Stimulated activated CD8-positive, alpha-beta memory T cell treated with anti-CD3 and anti-CD28 coated beads, Interleukin-12 subunit alpha, Interleukin-12 subunit beta, amount 100 ng/mL, for 4 hours (primary cell): ENCODE results near the gene KAT5.
"Not testable (repeated sequence)": the region's sequence is repeated elsewhere in the genome, so short reads cannot be mapped to it uniquely, and the experiment has no call there.

Experiments
- DNase-seq: peaks from one replicate; pipeline ENCODE4 v3.0.0-alpha.2; 2020; ENCODE audit warnings: low read depth

KAT5 gene

DNA sequence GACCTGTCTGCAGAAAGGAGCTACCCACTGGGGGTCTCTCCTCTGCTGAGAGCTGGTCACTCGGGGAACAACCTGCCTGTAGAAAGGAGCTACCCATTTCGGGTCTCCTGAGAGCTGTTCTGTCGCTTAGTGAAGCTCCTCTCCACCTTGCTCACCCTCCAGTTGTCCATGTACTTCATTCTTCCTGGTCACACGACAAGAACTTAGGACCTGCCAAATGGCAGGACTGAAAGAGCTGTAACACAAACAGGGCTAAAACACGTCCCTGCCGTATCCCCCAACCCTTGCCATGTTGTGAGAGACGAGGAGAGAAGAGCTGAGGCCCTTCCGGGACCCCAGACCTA is 32.6 kb downstream of the KAT5 start:
- DNase-seq = no peak

DNA sequence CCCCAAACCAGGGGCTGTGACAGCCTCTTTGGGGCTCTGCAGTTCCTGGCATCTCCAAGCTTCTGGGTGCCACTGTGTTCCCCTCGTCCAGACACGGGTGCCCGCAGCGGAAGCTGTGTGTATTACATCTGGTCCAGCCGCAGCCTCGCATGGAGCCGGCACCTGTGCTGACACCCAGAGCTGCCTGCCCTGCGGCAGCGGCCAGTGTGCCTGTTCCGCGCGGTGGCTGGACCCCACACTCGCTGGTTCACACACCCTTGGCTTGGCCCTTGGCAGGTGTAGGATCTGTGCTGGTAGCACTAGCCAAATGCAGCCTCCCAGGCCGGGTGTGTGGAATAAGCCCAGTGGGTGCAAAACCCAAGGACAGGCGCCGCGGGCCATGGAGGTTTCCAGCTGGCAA is 33.0 kb downstream of the KAT5 start:
- DNase-seq = no peak

DNA sequence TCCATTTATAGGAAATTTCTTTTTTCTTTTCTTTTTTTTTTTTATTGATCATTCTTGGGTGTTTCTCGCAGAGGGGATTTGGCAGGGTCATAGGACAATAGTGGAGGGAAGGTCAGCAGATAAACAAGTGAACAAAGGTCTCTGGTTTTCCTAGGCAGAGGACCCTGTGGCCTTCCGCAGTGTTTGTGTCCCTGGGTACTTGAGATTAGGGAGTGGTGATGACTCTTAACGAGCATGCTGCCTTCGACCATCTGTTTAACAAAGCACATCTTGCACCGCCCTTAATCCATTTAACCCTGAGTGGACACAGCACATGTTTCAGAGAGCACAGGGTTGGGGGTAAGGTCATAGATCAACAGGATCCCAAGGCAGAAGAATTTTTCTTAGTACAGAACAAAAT is 50.1 kb downstream of the KAT5 start:
- not testable (repeated sequence) for DNase-seq

DNA sequence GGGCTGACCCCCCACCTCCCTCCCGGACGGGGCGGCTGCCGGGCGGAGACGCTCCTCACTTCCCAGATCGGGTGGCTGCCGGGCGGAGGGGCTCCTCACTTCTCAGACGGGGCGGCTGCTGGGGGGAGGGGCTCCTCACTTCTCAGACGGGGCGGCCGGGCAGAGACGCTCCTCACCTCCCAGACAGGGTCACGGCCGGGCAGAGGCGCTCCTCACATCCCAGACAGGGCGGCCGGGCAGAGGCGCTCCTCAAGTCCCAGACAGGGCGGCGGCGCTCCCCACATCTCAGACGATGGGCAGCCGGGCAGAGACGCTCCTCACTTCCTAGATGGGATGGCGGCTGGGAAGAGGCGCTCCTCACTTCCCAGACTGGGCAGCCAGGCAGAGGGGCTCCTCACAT is 50.8 kb downstream of the KAT5 start:
- DNase-seq = not testable (repeated sequence)

DNA sequence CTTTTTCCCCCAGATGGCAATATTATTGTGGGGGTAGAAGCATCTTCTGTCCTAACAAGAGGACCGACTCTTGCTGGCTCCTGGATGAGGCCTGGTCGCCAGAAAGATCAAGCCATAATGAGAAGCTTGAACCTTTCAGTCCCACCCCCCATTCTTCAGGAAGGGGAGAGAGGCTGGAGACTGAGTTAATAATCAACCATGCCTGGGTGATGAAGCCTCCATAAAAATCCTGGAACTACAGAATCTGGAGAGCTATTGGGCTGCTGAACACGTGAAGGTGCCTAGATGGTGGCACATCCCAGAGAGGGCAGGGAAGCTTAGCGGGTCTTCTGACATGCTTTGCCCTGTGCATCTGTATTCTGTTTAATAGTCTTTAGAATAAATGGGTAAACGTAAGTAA is 52.4 kb downstream of the KAT5 start:
- no peak for DNase-seq

DNA sequence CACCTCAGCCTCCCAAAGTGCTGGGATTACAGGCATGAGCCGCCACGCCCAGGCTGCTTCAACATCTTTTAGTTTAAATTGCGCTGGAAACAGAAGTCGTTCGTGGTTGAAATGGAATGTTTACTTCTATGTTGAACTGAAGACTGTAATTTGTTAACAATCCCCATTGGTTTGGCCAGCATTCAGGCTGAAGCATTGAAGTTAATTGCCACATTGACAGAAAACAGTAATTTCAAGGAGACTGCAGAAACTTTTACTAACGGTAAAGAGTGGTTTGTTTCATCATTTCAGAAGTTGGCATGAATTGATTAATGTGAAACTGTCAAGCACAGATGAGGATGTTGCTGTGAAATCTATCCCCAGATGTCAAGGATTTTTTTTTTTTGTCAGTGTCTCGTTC is 54.5 kb downstream of the KAT5 start:
- no peak for DNase-seq

DNA sequence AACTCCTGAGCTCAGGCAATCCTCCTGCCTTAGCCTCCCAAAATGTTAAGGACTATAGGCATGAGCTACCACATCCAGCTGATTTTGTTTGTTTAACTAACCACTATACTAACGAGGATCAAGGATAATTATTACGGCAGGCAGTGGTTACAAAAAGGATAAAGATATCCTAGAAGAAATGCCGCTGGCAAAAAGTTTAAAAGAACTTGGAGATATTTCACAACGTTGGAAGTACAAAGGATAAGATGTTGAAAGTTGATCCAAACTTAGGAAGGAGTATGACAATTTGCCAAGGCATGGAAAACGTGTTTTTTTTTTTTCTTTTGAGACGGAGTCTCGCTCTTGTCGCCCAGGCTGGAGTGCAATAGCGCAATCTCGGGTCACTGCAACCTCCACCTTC is 55.4 kb downstream of the KAT5 start:
- DNase-seq = no peak

DNA sequence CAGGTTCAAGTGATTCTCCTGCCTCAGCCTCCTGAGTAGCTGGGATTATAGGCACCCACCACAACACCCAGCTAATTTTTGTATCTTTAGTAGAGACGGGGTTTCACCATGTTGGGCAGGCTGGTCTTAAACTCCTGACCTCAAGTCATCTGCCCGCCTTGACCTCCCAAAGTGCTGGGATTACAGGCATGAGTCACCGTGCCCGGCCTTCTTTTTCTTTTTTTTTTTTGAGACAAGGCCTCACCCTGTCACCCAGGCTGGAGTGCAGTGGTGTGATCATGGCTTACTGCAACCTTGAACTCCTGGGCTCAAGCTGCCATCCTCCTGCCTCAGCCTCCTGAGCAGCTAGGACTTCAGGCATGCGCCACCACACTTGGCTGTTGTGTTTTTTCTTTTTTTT is 55.8 kb downstream of the KAT5 start:
- not testable (repeated sequence) for DNase-seq
